Measurements from ENCODE around the gene SNX10.

- no peak for TF ChIP-seq EP300 (IDR thresholded peaks at IDR 0.05)
- TF ChIP-seq, protein P1, sequence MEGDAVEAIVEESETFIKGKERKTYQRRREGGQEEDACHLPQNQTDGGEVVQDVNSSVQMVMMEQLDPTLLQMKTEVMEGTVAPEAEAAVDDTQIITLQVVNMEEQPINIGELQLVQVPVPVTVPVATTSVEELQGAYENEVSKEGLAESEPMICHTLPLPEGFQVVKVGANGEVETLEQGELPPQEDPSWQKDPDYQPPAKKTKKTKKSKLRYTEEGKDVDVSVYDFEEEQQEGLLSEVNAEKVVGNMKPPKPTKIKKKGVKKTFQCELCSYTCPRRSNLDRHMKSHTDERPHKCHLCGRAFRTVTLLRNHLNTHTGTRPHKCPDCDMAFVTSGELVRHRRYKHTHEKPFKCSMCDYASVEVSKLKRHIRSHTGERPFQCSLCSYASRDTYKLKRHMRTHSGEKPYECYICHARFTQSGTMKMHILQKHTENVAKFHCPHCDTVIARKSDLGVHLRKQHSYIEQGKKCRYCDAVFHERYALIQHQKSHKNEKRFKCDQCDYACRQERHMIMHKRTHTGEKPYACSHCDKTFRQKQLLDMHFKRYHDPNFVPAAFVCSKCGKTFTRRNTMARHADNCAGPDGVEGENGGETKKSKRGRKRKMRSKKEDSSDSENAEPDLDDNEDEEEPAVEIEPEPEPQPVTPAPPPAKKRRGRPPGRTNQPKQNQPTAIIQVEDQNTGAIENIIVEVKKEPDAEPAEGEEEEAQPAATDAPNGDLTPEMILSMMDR (IDR thresholded peaks at IDR 0.05) = no peak
- no peak for TF ChIP-seq POLR2AphosphoS5 (IDR thresholded peaks at IDR 0.05)
These were observed 16.4 kb upstream of the SNX10 start for GRCh38 chr7:26275213-26275612.
